Cardiac fibroblast (primary cell): ENCODE results near the gene EXOC3L2.

Experiments used
- DNase-seq, 2 donors: peaks; one replicate each; pipeline versions ENCODE4 v3.0.0 to v3.0.0-alpha.2; 2010; ENCODE audit warnings: low read depth in 2 of 2
- H3K4me3 ChIP-seq, 2 donors: replicated peaks in 1 of 2; 1 replicate in 1 of 2; 2 replicates in 1 of 2; pipeline ENCODE4 v1.5.1; 2011; ENCODE audit warnings: low read depth in 2 of 2, low read length in 2 of 2, mild to moderate bottlenecking in 2 of 2, moderate library complexity in 1 of 2
- TF ChIP-seq, protein P1 (sequence below): IDR thresholded peaks from one replicate; pipeline ENCODE4 v1.5.1; 2011; ENCODE audit warnings: low read depth, mild to moderate bottlenecking, low read length, inconsistent platforms

EXOC3L2 gene

DNA sequence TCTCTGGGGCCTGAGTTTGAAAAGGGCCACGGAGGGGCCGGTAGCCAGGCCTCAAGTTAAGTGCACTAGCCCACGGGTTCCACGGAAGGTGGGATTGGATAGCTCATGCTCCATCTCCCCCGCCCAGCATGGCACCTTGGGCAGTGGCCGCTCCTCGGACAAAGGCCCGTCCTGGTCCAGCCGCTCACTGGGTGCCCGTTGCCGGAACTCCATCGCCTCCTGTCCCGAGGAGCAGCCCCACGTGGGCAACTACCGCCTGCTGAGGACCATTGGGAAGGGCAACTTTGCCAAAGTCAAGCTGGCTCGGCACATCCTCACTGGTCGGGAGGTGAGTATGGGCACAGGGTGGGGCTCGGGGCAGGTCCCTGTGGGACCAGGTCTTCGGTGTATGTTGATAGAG, 13.7 kb upstream of the EXOC3L2 start:
- H3K4me3 ChIP-seq, result no peak overlapping the region
- no peak for DNase-seq
- TF ChIP-seq, protein P1, sequence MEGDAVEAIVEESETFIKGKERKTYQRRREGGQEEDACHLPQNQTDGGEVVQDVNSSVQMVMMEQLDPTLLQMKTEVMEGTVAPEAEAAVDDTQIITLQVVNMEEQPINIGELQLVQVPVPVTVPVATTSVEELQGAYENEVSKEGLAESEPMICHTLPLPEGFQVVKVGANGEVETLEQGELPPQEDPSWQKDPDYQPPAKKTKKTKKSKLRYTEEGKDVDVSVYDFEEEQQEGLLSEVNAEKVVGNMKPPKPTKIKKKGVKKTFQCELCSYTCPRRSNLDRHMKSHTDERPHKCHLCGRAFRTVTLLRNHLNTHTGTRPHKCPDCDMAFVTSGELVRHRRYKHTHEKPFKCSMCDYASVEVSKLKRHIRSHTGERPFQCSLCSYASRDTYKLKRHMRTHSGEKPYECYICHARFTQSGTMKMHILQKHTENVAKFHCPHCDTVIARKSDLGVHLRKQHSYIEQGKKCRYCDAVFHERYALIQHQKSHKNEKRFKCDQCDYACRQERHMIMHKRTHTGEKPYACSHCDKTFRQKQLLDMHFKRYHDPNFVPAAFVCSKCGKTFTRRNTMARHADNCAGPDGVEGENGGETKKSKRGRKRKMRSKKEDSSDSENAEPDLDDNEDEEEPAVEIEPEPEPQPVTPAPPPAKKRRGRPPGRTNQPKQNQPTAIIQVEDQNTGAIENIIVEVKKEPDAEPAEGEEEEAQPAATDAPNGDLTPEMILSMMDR, result no peak

DNA sequence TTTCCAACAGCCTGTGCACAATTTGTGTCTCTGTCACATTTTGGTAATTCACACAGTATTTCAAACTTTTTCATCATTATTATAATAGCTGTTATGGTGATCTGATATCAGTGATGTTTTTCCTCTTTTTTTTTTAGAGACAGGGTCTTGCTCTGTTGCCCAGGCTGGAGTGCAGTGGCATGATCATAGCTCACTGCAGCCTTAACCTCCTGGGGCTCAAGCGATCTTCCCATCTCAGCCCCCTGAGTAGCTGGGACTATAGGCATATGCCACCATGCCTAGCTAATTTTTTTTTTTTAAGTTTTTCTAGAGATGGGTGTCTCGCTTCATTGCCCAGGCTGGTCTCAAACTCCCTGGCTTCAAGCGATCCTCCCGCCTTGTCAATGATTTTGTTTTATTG, 11.6 kb upstream of the EXOC3L2 start:
- TF ChIP-seq, protein P1, result no peak
- H3K4me3 ChIP-seq, result no peak overlapping the region
- DNase-seq, result no peak

DNA sequence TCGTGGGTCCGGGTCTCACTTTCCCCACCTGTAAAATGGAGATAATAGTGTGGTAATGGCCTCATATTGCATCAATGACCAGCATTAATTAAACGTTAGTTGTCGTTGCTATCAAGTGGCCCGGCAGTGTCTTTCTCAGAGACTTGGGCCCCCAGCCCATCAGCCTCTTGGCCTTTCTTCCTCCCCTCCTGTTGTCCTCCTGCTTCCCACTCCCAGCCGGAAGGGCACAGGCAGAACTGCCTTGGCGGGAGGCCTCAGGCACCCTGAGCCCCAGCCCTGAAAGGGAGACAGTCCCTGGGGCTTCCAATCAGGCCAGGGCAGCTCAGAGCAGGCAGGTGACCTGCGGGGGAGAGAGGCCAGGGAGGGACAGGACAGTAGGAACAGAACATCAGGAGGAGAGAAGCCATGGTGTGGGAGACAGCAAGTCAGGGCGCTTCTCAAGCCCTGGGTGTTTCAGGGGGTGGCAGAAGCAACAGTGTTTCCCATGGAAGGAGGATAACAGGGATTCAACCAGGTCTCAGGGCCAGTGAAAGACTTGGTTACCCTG, 10.5 kb upstream of the EXOC3L2 start:
- TF ChIP-seq, protein P1, result no peak
- H3K4me3 ChIP-seq, result no peak overlapping the region
- no peak for DNase-seq

DNA sequence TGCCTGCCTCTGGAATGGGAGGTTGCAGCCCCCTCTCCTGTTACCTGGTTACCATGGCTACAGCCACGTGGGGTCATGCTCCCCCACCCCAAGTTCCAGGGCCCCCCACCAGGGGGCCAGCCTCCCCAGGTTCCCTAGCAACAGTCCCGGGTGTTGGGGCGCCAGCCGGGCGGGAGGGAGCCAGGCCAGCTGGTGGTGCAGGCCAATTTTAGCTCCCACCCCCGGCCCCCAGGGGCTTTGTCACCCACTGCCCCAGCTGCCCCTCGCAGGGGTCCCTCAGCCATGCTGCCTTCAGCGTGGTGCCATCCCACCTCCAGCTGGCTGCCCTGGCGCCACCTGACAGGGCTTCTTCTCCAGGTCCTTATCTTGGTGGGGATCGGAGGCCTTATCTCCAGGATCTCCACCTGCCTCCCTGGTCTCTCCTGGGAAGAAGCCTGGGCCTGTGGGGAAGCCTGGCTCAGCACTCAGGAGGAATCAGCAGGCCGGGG, 8.9 kb upstream of the EXOC3L2 start:
- no peak overlapping the region for H3K4me3 ChIP-seq
- DNase-seq, result no peak
- TF ChIP-seq, protein P1, result peak; percentile 38

DNA sequence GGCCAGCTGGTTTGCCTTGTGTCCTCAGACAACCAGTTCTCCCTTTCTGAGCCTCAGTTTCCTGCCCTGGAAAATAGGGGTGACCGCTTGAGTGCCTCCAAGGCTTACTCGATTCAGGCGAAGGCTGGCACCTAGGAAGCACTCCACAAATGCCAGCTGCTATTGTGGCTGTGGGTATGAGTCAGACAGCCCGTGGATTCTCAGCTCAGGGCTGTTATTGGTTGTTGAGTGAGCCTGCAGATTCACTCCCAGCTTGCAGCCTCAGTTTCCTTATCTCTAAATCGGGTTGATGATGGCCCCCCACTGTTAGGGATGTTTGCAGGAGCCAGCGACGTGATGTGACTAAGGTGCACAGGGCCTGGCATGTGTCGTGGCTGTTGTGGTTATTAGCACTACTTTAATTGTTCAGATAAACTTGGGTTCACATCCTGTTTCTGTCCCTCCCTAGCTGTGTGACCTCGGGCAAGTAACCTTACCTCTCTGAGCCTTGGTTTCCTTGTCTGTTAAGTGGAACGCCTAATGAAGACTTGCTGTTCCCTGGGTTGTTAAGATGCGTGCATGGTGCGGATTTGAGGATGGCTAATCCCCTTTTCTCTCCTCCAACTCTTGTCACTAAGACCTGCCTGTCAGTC, 8.3 kb upstream of the EXOC3L2 start:
- no peak overlapping the region for H3K4me3 ChIP-seq
- DNase-seq, result peak; percentile 30 to 35

DNA sequence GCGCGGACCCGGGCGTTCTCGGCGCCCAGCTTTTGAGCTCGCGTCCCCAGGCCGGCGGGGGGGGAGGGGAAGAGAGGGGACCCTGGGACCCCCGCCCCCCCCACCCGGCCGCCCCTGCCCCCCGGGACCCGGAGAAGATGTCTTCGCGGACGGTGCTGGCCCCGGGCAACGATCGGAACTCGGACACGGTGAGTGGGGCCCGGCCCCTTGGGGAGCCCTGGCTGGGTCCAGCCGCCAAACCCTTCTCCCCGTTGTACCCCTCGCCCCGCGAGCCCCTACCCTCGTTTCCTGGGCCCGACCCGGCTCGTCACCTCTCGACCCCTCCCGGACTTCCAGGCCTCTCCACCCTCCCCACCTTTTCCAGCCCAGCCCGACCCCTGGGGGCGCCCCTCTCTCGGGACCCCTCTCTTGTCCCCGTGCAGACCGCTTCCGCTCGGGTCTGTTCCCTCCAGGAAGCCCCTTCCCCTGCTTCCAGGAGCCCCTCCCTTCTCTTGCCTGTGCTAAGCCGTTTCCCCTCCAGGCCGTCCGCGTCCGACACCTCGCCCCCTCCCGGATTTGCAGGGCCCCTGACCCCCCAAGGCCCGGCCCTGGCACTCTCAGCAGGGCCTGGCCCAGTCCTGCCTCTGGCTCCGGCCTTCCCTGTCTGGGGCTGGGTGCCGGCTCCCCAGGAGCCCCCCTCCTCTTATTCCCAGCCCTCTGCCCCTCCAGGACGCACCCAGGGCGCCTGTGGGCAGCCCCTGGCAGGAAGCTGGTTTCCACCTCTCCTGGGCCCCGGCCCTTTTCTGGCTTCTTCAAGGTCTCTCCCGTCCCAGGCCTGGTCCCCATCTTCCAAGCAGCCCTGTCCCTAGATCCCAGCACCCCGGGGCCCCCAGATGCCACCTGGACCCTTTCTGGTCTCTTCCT, 6.5 kb upstream of the EXOC3L2 start:
- TF ChIP-seq, protein P1, result no peak
- peak in 1 of 2 donors; percentile 35 for DNase-seq
- peak overlapping the region; percentile 78 to 88 for H3K4me3 ChIP-seq

More for the DNA sequence above, 8.3 kb upstream of the EXOC3L2 start:
- TF ChIP-seq, protein P1, result no peak
